SK-N-SH (cell line): ENCODE results near the gene SMAD7.

Source experiments
- CTCF ChIP-seq: fragments of 200-600 bp; sonication (generic); IDR thresholded peaks from 2 replicates; pipeline ENCODE4 v1.6.1; 2017; ENCODE audit warnings: antibody characterized with exemption, mild to moderate bottlenecking, moderate library complexity
- POLR2AphosphoS5 ChIP-seq: IDR thresholded peaks from 2 replicates; pipeline ENCODE4 v1.6.1; 2012; ENCODE audit warnings: low read depth, low read length

- TF ChIP-seq POLR2AphosphoS5 (no peak), CTCF (no peak)
These were observed 40.5 kb upstream of the SMAD7 start for GRCh38 chr18:48991319-48991660.
